K562 (cell line): ENCODE measurements around the gene ZKSCAN4. TPM values are rescaled to one million over a fixed set of nuclear protein-coding genes. Genes with fewer than 3 reads are reported as not detected.

Experiments used
- ARID1B ChIP-seq: fragments of 450-650 bp; IDR thresholded peaks from 2 replicates; pipeline ENCODE4 v1.6.1; 2016; ENCODE audit warnings: antibody characterized with exemption, mild to moderate bottlenecking, inconsistent platforms
- CHCHD3 ChIP-seq: fragments of 250-450 bp; sonication (Bioruptor Pico); IDR thresholded peaks from 2 replicates; pipeline ENCODE4 v2.1.2; 2022; ENCODE audit warnings: mild to moderate bottlenecking
- CHD7 ChIP-seq: fragments of 200-600 bp; sonication (generic); IDR thresholded peaks from one replicate; pipeline ENCODE4 v1.6.1; 2012; ENCODE audit warnings: mild to moderate bottlenecking, low read depth, low read length, inconsistent platforms
- HIVEP1 ChIP-seq: fragments of 250-450 bp; sonication (Bioruptor Pico); IDR thresholded peaks from 2 replicates; pipeline ENCODE4 v1.4.0; 2020; ENCODE audit warnings: mild to moderate bottlenecking
- KLF13 ChIP-seq: fragments of 450-650 bp; IDR thresholded peaks from 2 replicates; pipeline ENCODE4 v1.6.1; 2016; ENCODE audit warnings: missing genetic modification characterization, low read depth, mild to moderate bottlenecking, missing compliant biosample characterization, moderate library complexity, borderline replicate concordance
- MIER1 ChIP-seq: fragments of 450-650 bp; IDR thresholded peaks from 2 replicates; pipeline ENCODE4 v1.6.1; 2016; ENCODE audit warnings: antibody characterized with exemption, mild to moderate bottlenecking, low read depth
- SMARCB1 ChIP-seq: IDR thresholded peaks from 2 replicates; pipeline ENCODE4 v1.6.1; 2011; ENCODE audit warnings: improper control_type of control experiment, low read depth; ENCODE audit not compliant: insufficient read length
- ZNF717 ChIP-seq: fragments of 250-450 bp; sonication (Bioruptor Pico); IDR thresholded peaks from 2 replicates; pipeline ENCODE4 v1.5.0; 2021
- polyA plus RNA-seq, 8 experiments: library from polyadenylated mRNA; depleted of rRNA in 4 of 8; stranded (reverse) in 5 of 8; unstranded in 3 of 8; fragments of >200 nt; fragmentation: Nextera tagmentation in 2 of 8; fragmentation: Illumina TruSeq in 1 of 8; extraction: Ambion mirVana in 2 of 8; extraction: Trizol in 1 of 8; gene quantifications; 2 replicates each; pipeline versions ENCODE4 v1.2.1 to v1.2.3, GENCODE V29; 2011 to 2014; ENCODE audit warnings: inconsistent platforms in 1 of 8, missing spikeins in 1 of 8
- total RNA-seq, 7 experiments: library from RNA; depleted of rRNA in 6 of 7; stranded (reverse); fragments of >200 nt in 6 of 7; fragmentation: Illumina TruSeq in 2 of 7; extraction: Trizol in 2 of 7; gene quantifications; 2 replicates each; pipeline versions ENCODE4 v1.2.1 to v1.2.3, GENCODE V29; 2011 to 2021; ENCODE audit warnings: low replicate concordance in 1 of 7

Gene ZKSCAN4
- total and polyA plus RNA-seq, 9 of the 15 experiments (the other 6 are each of a cell fraction or from before 2014, with no cell fraction given) = 1.2 to 5.3 (median 4.7) TPM

- TF ChIP-seq CHD7 = no peak
- no peak for TF ChIP-seq MIER1
- no peak for TF ChIP-seq SMARCB1
- TF ChIP-seq HIVEP1 (CRISPR knock-in tag) = no peak
- no peak for TF ChIP-seq ZNF717 (CRISPR knock-in tag)
- no peak for TF ChIP-seq ARID1B
- no peak for TF ChIP-seq KLF13 (tag)
- no peak for TF ChIP-seq CHCHD3 (CRISPR knock-in tag)
Measured at GRCh38 chr6:28200020-28200419, 52.0 kb downstream of the ZKSCAN4 start (continued).

Other genes with a start within 250 kb of the ZKSCAN4 start
Only the 7 nearest of the 11 such genes appear.
- 12.4 and 15.4 TPM in 2 replicates for gene ZKSCAN8, start 110.4 kb downstream of the ZKSCAN4 start, total RNA-seq (2014; rRNA removed)
- 21.7 and 25.3 TPM in 2 replicates for gene ZKSCAN8, start 110.4 kb downstream of the ZKSCAN4 start, total RNA-seq (2014; rRNA removed; fragmentation: Illumina TruSeq; extraction: Trizol)
- gene ZKSCAN8, start 110.4 kb downstream of the ZKSCAN4 start, total RNA-seq (2015; rRNA removed; fragmentation: Illumina TruSeq; extraction: Trizol) = 21.4 and 21.7 TPM in 2 replicates
- gene ZKSCAN8, start 110.4 kb downstream of the ZKSCAN4 start, total RNA-seq (2021) = 26.7 and 29.9 TPM in 2 replicates
- 22.1 and 40.4 TPM in 2 replicates for gene ZKSCAN8, start 110.4 kb downstream of the ZKSCAN4 start, polyA plus RNA-seq (2011; rRNA removed)
- gene ZKSCAN8, start 110.4 kb downstream of the ZKSCAN4 start, polyA plus RNA-seq (2014; fragmentation: Illumina TruSeq; extraction: Trizol) = 35.5 and 37.7 TPM in 2 replicates
- 1 to 10 TPM; 3.3 to 7.1 TPM for gene ZKSCAN8, start 110.4 kb downstream of the ZKSCAN4 start, polyA plus RNA-seq (2014; fragmentation: Nextera tagmentation; extraction: Ambion mirVana)
- gene ZKSCAN8, start 110.4 kb downstream of the ZKSCAN4 start, polyA plus RNA-seq (2014; rRNA removed) = 21.8 and 24.4 TPM in 2 replicates
- 18.4 and 19.0 TPM in 2 replicates for gene ZSCAN9, start 27.0 kb downstream of the ZKSCAN4 start, total RNA-seq (2014; rRNA removed)
- 31.4 and 37.4 TPM in 2 replicates for gene ZSCAN9, start 27.0 kb downstream of the ZKSCAN4 start, total RNA-seq (2014; rRNA removed; fragmentation: Illumina TruSeq; extraction: Trizol)
- 26.0 and 28.7 TPM in 2 replicates for gene ZSCAN9, start 27.0 kb downstream of the ZKSCAN4 start, total RNA-seq (2015; rRNA removed; fragmentation: Illumina TruSeq; extraction: Trizol)
- 19.0 and 22.3 TPM in 2 replicates for gene ZSCAN9, start 27.0 kb downstream of the ZKSCAN4 start, total RNA-seq (2021)
- 48.9 and 59.9 TPM in 2 replicates for gene ZSCAN9, start 27.0 kb downstream of the ZKSCAN4 start, polyA plus RNA-seq (2011; rRNA removed)
- gene ZSCAN9, start 27.0 kb downstream of the ZKSCAN4 start, polyA plus RNA-seq (2014; fragmentation: Illumina TruSeq; extraction: Trizol) = 31.8 and 32.5 TPM in 2 replicates
- gene ZSCAN9, start 27.0 kb downstream of the ZKSCAN4 start, polyA plus RNA-seq (2014; fragmentation: Nextera tagmentation; extraction: Ambion mirVana) = 10 to 100 TPM; 18.8 to 20.0 TPM
- 30.4 and 35.2 TPM in 2 replicates for gene ZSCAN9, start 27.0 kb downstream of the ZKSCAN4 start, polyA plus RNA-seq (2014; rRNA removed)
- not detected in 2 replicates for gene NKAPL, start 7.0 kb upstream of the ZKSCAN4 start, total RNA-seq (2014; rRNA removed)
- not detected in 2 replicates for gene NKAPL, start 7.0 kb upstream of the ZKSCAN4 start, total RNA-seq (2014; rRNA removed; fragmentation: Illumina TruSeq; extraction: Trizol)
- gene NKAPL, start 7.0 kb upstream of the ZKSCAN4 start, total RNA-seq (2015; rRNA removed; fragmentation: Illumina TruSeq; extraction: Trizol) = not detected in 2 replicates
- not detected in 2 replicates for gene NKAPL, start 7.0 kb upstream of the ZKSCAN4 start, total RNA-seq (2021)
- gene NKAPL, start 7.0 kb upstream of the ZKSCAN4 start, polyA plus RNA-seq (2011; rRNA removed) = not detected in 2 replicates
- not detected in 2 replicates for gene NKAPL, start 7.0 kb upstream of the ZKSCAN4 start, polyA plus RNA-seq (2014; fragmentation: Illumina TruSeq; extraction: Trizol)
- not detected for gene NKAPL, start 7.0 kb upstream of the ZKSCAN4 start, polyA plus RNA-seq (2014; fragmentation: Nextera tagmentation; extraction: Ambion mirVana)
- gene NKAPL, start 7.0 kb upstream of the ZKSCAN4 start, polyA plus RNA-seq (2014; rRNA removed) = not detected in 2 replicates
- gene ZSCAN26, start 14.9 kb upstream of the ZKSCAN4 start, total RNA-seq (2014; rRNA removed) = 5.4 and 5.9 TPM in 2 replicates
- gene ZSCAN26, start 14.9 kb upstream of the ZKSCAN4 start, total RNA-seq (2014; rRNA removed; fragmentation: Illumina TruSeq; extraction: Trizol) = 10.5 and 10.7 TPM in 2 replicates
- gene ZSCAN26, start 14.9 kb upstream of the ZKSCAN4 start, total RNA-seq (2015; rRNA removed; fragmentation: Illumina TruSeq; extraction: Trizol) = 10.7 and 11.0 TPM in 2 replicates
- 6.1 and 6.9 TPM in 2 replicates for gene ZSCAN26, start 14.9 kb upstream of the ZKSCAN4 start, total RNA-seq (2021)
- gene ZSCAN26, start 14.9 kb upstream of the ZKSCAN4 start, polyA plus RNA-seq (2011; rRNA removed) = 14.2 and 14.6 TPM in 2 replicates
- gene ZSCAN26, start 14.9 kb upstream of the ZKSCAN4 start, polyA plus RNA-seq (2014; fragmentation: Illumina TruSeq; extraction: Trizol) = 12.2 and 12.4 TPM in 2 replicates
- 10 to 100 TPM in 1 of 2 experiments, 1 to 10 TPM in 1; 7.3 to 12.8 TPM for gene ZSCAN26, start 14.9 kb upstream of the ZKSCAN4 start, polyA plus RNA-seq (2014; fragmentation: Nextera tagmentation; extraction: Ambion mirVana)
- gene ZSCAN26, start 14.9 kb upstream of the ZKSCAN4 start, polyA plus RNA-seq (2014; rRNA removed) = 6.4 and 8.4 TPM in 2 replicates
- gene PGBD1, start 29.3 kb upstream of the ZKSCAN4 start, total RNA-seq (2014; rRNA removed) = 4.4 and 5.8 TPM in 2 replicates
- gene PGBD1, start 29.3 kb upstream of the ZKSCAN4 start, total RNA-seq (2014; rRNA removed; fragmentation: Illumina TruSeq; extraction: Trizol) = 9.0 and 10.0 TPM in 2 replicates
- gene PGBD1, start 29.3 kb upstream of the ZKSCAN4 start, total RNA-seq (2015; rRNA removed; fragmentation: Illumina TruSeq; extraction: Trizol) = 8.3 and 8.9 TPM in 2 replicates
- 6.5 and 7.4 TPM in 2 replicates for gene PGBD1, start 29.3 kb upstream of the ZKSCAN4 start, total RNA-seq (2021)
- gene PGBD1, start 29.3 kb upstream of the ZKSCAN4 start, polyA plus RNA-seq (2011; rRNA removed) = 7.1 and 8.2 TPM in 2 replicates
- gene PGBD1, start 29.3 kb upstream of the ZKSCAN4 start, polyA plus RNA-seq (2014; fragmentation: Illumina TruSeq; extraction: Trizol) = 6.5 and 7.3 TPM in 2 replicates
- gene PGBD1, start 29.3 kb upstream of the ZKSCAN4 start, polyA plus RNA-seq (2014; fragmentation: Nextera tagmentation; extraction: Ambion mirVana) = 1 to 10 TPM; 3.3 to 3.5 TPM
- 5.6 and 6.1 TPM in 2 replicates for gene PGBD1, start 29.3 kb upstream of the ZKSCAN4 start, polyA plus RNA-seq (2014; rRNA removed)
- gene ZSCAN31, start 83.9 kb upstream of the ZKSCAN4 start, total RNA-seq (2014; rRNA removed) = 4.1 and 6.3 TPM in 2 replicates
- gene ZSCAN31, start 83.9 kb upstream of the ZKSCAN4 start, total RNA-seq (2014; rRNA removed; fragmentation: Illumina TruSeq; extraction: Trizol) = 8.4 and 9.0 TPM in 2 replicates
- gene ZSCAN31, start 83.9 kb upstream of the ZKSCAN4 start, total RNA-seq (2015; rRNA removed; fragmentation: Illumina TruSeq; extraction: Trizol) = 11.4 and 12.1 TPM in 2 replicates
- gene ZSCAN31, start 83.9 kb upstream of the ZKSCAN4 start, total RNA-seq (2021) = 5.7 and 7.4 TPM in 2 replicates
- 8.4 and 9.8 TPM in 2 replicates for gene ZSCAN31, start 83.9 kb upstream of the ZKSCAN4 start, polyA plus RNA-seq (2011; rRNA removed)
- 7.9 and 8.5 TPM in 2 replicates for gene ZSCAN31, start 83.9 kb upstream of the ZKSCAN4 start, polyA plus RNA-seq (2014; fragmentation: Illumina TruSeq; extraction: Trizol)
- gene ZSCAN31, start 83.9 kb upstream of the ZKSCAN4 start, polyA plus RNA-seq (2014; fragmentation: Nextera tagmentation; extraction: Ambion mirVana) = 1 to 10 TPM; 5.0 to 7.0 TPM
- 3.9 and 5.7 TPM in 2 replicates for gene ZSCAN31, start 83.9 kb upstream of the ZKSCAN4 start, polyA plus RNA-seq (2014; rRNA removed)
- gene ZKSCAN3, start 97.7 kb upstream of the ZKSCAN4 start, total RNA-seq (2014; rRNA removed) = 5.5 and 9.1 TPM in 2 replicates
- 12.4 and 12.8 TPM in 2 replicates for gene ZKSCAN3, start 97.7 kb upstream of the ZKSCAN4 start, total RNA-seq (2014; rRNA removed; fragmentation: Illumina TruSeq; extraction: Trizol)
- 12.2 and 12.4 TPM in 2 replicates for gene ZKSCAN3, start 97.7 kb upstream of the ZKSCAN4 start, total RNA-seq (2015; rRNA removed; fragmentation: Illumina TruSeq; extraction: Trizol)
- gene ZKSCAN3, start 97.7 kb upstream of the ZKSCAN4 start, total RNA-seq (2021) = 10.2 and 11.1 TPM in 2 replicates
- 11.4 and 12.2 TPM in 2 replicates for gene ZKSCAN3, start 97.7 kb upstream of the ZKSCAN4 start, polyA plus RNA-seq (2011; rRNA removed)
- gene ZKSCAN3, start 97.7 kb upstream of the ZKSCAN4 start, polyA plus RNA-seq (2014; fragmentation: Illumina TruSeq; extraction: Trizol) = 9.0 and 10.4 TPM in 2 replicates
- 1 to 10 TPM; 3.0 to 4.3 TPM for gene ZKSCAN3, start 97.7 kb upstream of the ZKSCAN4 start, polyA plus RNA-seq (2014; fragmentation: Nextera tagmentation; extraction: Ambion mirVana)
- gene ZKSCAN3, start 97.7 kb upstream of the ZKSCAN4 start, polyA plus RNA-seq (2014; rRNA removed) = 6.9 and 8.0 TPM in 2 replicates